HG02588 (cell line): Measurements from ENCODE around the gene DOCK2.
A peak's percentile ranks its signal among the peaks of the same experiment; 100 is the strongest.
"Not testable (repeated sequence)": the region's sequence is repeated elsewhere in the genome, so short reads cannot be mapped to it uniquely, and the experiment has no call there.

Experiments used
- ATAC-seq: cut with Tn5 transposase; IDR thresholded peaks from one replicate; pipeline ENCODE4 v1.9.1; 2021; ENCODE audit warnings: mild to moderate bottlenecking, moderate library complexity; ENCODE audit not compliant: unreplicated experiment

DOCK2 gene

DNA sequence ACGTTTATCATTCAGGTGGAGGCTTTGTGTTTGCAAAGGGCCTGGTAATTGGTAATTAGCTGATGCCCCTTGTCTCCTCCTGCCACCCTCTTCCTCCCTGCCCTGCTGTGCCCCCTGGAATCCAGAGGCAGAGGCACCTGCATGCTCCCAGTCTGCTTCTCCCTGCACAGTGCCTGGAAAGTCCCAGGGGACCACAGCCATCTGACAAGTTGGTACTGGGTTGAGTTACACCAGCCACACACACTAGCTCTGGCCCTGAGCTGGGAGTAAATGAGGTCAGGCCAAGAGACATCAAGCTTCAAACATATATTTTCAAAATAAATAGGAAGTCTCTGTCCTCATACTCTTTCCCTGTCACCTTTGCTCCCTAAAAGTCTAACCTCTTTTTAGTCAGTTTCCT lies 286.9 kb downstream of the DOCK2 start:
- ATAC-seq: peak; percentile 73

DNA sequence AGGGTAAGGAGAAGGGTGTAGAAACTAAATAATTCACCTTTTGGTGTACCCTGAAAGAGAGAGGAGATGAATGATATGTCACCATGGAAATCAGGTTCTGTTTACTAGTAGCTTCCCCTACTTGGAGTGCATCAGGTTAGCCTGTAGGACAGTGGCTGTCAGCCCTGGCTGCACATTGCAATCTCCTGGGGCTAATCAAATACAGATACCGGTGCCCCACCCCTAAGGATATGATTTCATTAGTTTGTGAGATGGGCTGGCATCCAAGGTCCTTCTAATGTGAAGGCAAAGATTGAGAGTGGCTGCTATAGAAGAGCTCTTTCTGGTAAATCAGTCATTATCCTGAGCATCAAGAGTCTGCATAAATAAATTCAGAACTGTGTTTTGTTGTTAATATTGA lies 296.1 kb downstream of the DOCK2 start:
- no peak for ATAC-seq

DNA sequence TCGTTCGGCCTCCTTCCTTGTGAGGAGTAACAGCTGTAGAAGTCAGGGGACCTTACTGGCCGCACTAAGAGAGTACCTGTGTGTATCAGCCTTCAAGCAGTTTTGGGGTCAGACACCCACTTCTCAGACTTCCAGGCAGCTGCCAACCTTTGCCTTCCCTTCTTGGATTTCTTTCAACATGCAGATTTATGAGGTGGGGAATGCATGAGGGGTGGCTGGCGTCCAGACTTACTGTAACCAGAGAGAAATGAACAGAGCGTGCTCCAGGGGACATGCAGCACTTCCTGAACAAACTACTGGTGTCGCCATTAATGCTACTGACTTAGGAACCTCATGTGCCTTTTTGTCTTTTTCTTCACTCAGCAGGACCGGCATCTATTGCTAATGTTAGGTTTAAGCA lies 296.5 kb downstream of the DOCK2 start:
- ATAC-seq: no peak

DNA sequence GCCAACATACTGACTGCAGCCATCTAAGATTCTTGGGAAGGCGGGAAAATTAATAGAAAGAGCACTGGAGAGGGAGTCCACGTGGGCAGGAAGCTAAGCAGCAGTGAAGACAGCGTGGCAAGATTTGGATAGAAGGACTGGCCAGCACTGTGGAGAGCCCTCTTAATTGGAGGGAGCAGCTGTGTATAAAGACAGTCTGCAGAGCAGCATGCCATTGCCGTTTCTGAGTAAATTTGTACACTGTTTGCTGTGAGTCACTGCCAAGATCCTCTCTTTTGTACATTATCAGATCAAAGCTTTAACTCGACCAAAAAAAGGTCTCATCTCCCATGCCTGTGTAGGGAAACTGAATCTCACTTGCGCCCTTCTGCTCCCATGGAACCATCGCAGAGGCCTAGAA lies 297.9 kb downstream of the DOCK2 start:
- ATAC-seq: no peak

DNA sequence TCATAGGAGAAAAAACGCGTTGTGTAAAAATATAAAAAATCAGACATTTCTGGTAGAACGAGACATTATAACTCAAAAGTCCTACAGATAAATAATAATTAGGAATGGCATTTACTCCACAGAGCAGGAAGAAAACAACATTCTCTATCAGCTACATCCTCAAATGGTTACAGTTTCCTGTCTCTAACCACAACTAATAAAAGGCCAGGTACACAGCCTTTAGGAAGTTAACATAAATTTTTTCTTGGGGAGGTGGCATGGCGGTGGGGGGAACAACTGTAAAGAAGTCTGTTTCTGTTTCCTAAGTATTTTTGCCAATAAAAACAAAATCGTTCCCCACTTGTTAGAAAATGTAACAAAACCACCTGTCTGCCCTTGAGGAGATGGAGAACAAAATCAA lies 298.7 kb downstream of the DOCK2 start:
- no peak for ATAC-seq

DNA sequence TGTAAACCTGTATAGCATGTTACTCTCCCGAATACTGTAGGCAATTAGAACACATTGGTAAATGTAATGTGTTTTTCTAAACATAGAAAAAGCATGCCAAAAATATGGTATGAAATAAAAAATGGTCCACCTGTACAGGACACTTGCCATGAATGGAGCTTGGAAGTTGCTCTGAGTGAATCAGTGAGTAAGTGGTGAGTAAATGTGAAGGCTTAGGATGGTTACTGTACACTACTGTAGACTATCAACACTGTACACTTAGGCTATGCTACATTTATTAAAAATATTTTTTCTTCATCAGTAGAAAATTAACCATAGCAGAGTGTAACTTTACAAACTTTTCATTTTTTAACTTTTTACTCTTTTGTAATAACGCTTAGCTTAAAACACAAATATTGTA lies 301.4 kb downstream of the DOCK2 start:
- ATAC-seq: no peak

DNA sequence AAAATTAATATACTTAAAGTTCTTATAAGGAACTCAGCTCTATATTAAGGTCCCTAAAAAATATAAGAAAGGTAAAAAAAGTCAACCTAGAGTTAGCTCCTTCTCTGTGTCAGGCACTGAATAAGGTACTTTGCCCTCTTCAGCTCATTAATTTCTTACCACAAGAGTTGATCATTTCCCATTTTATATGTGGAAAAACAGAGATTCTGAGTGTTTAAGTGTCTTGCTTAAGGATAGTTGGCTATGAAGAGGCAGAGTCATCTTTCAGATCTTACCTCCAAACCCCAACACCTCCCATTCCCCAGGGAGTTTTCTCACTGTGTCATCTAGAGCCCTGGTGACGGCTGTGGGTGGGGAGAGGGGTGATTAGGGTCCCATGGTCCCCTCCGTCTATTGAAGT lies 302.7 kb downstream of the DOCK2 start:
- ATAC-seq: no peak

DNA sequence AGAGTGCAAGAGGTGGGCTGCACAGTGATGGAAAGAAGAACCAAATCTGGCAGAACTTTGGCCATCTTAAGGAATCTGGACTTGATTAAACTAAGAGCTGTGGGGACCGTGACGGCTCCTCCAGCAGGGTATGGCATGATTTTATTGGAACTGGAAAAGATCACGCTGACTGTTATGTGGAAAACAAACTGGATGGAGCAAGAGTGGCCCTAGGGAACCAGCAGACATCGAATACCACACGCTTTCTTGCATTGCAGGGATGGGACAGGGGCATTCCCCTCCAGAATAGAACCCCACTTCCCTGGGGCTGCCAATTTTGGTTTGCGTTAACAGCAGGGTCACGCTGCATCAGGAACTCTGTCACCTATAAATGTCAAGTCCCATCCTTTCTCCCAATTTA lies 304.5 kb downstream of the DOCK2 start:
- ATAC-seq: no peak

DNA sequence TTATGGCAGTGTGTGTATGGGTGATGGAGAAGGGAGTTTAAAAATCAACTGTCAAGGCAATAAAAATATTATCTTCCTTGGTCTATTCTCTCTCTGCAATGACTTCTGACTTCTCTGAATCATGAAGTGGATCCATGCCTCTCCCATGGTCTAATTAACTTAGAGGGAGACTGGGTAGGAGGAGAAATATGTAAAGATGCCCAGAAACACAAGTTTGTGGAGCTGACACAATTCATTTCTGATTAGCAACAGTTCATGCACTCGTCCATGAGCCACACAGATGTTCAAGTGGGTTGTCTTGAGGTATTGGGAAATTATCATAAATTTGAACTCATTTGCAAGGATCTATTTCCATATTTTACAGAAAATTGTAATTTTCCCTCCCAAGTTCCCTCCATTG lies 305.1 kb downstream of the DOCK2 start:
- no peak for ATAC-seq

DNA sequence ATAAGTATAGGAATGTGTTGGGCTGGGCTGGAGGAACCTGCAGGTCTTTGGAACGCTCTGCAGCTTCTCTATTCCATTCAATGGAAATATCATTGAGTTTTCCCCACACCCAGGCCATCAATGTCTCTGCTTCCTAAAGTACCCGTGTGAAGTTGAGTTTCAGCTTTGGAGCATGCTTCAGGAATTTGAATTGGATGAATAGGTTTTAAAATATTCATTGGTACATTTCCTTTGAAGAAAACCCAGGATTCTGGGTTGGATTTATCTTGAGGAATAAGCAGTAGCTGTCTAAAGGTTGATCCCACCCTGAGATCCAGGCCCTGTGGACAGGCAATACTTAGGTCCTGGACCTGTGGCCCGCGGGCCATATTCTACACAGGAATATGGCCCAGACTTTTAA lies 306.0 kb downstream of the DOCK2 start:
- no peak for ATAC-seq

DNA sequence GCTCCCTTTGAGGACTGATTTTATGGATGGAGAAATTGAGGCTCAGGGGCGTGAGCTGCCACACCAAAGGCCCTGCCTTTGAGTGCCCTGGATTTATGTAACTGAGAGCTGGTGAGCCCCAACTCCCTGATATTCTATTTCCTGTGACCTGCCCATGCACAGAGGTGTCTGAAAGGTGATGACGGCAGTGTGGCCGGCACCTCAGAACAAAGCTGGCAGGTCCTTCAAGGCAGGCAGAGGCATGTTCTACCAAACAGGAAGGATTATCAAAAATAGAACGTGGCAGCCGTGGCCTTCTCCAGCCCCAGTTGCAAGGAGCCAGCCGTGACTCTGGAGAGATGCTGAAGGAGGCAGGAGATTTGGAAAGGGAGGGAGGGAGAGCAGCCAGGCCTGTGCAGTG lies 307.0 kb downstream of the DOCK2 start:
- no peak for ATAC-seq

DNA sequence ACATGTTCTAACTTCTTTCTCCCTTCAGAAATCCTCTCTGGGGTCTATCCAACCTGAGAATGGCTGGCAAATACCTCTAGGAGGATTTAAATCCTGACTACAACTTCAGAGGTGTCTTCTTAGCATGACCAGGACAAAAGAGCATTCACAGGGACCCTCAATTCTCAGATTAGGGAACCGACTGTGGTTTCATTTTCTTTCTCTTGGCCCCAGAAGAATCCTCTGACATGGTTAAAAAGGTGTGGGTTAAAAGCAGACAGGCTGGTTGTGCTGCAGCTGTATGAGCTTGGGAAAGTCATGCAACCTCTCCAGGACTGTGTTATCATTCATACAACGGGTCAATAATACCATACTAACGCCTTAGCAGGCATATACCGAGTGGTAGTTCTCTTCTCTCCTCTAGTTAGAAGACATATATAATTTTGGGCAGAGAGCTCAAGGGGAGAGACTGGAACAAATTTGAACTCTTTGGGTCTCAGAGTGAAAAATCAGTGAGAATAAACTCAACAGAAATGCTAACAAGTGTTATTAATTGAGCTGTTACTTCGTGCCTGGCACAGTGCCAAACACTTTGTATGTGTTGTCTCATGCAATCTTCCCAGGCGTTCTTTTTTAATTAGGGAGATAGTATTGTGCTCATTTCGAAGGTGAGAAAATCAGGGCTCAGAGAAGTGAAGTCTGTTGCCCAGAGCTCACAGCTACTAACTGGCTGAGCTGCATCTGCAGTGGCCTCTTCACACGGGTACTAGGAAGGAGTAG lies 308.0 kb downstream of the DOCK2 start:
- ATAC-seq: no peak

DNA sequence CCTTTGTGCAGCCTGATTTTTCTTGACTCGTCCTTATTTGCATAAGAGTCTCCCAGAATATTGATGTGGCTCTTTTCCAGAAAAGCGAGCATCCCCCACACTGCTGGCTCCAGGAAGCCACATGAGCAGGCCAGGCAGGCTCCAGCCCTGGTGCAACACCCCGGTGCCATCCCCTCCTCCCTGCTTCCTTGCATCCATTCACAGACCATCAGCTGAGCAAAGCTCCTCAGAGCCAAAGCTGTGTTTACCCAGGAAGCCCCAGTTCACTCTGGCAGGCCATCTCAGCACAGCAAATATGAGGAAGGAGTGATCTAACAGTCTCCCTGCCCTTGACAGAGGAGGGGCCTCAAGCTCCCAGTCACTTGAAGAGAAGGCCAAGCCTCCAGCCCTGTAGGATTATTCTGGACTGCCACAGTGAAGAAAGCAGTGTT lies 308.8 kb downstream of the DOCK2 start:
- no peak for ATAC-seq

DNA sequence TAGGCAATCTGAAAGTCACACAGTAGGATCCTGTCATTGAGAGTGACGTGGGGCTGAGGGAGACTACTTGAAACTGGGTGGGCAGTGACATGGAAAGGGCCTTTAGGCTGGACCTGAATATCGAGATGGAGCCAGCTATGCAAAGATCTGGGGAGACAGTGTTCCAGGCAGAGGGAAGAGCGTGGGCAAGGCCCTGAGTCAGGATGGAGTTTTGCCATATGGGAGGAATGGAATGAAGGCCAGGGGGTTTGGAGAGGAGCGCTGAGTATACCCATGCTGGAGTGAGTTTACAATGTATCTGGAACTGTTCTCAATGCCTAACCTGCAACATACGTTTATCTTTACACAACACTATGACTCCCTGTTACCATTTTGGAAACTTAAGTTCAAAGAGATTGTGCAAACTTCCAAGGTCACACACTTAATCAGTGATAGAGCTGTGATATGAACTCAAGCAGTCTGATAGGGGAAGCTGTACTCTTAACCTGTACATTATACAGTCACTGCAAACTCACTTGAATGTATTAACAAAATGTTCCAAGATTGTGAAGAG lies 309.7 kb downstream of the DOCK2 start:
- no peak for ATAC-seq

DNA sequence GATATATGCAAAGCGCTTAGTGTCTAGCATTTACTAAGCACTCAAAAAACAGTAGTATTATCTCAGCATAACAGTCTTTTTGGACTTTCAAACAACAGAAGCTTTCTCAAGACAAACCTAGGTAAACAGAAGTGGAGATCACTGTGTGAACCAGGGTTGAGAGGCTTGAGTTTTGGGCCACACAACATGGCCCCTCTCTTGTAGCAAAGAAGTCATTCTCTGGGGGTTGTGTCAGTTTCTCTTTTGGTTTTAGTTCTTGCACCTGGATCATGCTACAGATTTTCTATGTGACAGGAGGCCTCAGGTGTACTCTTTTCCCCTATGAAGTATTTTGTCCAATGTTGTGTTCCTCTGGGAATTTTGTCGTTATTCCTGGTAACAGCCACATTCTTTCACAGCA lies 313.3 kb downstream of the DOCK2 start:
- peak; percentile 47 for ATAC-seq

DNA sequence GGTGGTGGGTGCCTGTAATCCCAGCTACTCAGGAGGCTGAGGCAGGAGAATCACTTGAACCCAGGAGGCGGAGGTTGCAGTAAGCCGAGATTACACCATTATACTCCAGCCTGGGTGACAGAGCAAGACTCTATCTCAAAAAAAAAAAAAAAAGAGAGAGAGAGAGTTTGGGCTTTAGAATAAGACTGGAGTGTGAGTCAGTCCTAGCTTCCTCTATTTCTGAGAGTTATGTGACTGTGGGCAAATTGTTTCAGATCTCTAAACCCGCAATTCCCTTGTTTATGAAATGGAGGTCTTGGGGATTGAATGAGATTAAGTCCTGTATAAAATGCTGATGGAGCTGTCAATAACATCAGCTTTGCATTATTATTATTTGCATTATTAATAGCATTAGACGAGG lies 316.1 kb downstream of the DOCK2 start:
- not testable (repeated sequence) for ATAC-seq

DNA sequence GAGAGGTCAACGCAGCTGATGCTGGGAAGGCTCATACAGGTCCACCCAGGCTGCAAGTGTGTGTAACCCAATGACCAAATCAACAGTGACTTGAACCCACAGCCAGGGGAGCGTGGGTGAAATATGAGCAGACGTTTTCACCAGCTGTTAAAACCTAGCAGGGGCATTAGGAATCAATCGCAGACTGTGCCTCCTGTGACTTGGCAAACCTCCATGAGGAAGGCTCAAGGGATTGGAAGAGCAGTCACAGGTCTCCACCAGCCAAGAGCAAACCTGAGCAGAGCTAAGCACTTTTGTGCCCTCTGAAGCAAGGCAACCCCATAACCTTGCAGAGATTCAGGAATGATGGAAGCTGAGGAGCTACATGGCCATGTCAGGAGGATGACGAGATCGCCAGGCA lies 317.7 kb downstream of the DOCK2 start:
- no peak for ATAC-seq

DNA sequence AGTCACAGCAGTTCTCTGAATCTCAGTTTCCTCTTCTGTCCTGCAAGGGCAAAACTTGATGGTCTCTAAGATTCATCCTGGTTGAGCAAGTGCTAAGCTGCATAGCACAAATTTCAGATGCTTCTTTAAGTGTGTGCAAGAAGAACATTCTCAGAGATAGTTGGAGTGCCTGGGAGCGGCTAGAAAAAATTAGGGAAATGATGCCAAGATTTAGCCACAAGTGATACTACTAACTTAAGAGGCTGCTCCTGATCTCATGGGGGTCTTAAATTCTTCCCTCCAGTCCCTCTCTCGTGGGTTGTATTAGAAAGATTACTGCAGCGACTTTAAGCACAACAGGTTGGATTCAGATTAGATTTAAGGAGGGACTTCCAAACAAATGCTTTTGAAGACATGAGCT lies 319.1 kb downstream of the DOCK2 start:
- no peak for ATAC-seq

DNA sequence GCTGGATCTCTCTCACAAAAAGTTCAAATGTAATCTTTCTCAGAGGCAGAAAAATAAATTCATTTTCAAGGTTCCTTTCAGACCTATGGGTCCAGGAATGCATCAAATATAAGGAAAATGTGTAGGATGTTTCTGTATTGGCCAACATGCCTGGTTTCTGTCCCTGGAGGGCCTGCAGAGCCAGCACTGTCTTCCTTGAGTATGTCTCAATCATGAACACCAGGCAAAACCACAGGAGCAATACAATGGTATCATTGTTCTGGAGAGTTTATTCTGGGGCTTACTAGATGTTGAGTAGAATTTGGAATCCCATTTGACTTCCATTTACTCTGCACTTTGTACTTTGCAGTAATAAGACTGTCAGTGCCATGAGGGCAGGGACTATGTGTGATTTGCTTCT lies 319.7 kb downstream of the DOCK2 start:
- ATAC-seq: no peak

DNA sequence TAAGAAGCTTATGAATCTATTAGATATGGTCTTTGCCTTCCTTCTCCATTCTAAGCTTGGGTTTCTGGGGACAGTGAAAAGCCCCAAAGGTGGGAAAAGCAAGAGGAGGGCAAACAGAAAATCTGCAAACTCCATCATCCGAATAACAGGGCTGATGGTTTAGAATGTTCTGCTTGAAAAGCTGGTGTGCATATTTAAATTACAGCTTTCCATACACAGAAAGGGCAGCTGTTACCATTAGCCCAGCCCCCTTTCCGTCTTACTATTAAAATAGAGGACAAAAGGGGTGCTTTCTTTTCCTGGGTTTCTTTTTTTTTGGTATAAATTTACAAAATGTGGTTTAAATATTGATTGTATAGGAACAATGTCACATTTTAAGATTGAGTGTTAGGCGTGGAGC lies 321.2 kb downstream of the DOCK2 start:
- ATAC-seq: no peak

DNA sequence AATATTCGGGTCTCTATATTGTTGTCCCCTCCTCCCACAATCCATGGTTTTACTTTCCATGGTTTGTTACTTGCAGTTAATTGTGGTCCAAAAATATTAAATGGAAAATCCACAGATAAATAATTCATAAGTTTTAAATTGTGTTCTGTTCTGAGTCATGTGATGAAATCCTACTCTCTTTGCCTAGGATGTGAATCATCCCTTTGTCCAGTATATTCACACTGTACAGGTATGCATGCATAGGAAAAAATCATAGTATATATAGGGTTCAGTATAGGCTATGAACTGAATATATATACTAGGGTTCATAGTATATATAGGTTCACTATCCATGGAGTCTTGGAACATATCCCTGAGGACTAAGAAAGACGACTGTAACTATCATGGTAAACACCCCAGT lies 323.6 kb downstream of the DOCK2 start:
- no peak for ATAC-seq

DNA sequence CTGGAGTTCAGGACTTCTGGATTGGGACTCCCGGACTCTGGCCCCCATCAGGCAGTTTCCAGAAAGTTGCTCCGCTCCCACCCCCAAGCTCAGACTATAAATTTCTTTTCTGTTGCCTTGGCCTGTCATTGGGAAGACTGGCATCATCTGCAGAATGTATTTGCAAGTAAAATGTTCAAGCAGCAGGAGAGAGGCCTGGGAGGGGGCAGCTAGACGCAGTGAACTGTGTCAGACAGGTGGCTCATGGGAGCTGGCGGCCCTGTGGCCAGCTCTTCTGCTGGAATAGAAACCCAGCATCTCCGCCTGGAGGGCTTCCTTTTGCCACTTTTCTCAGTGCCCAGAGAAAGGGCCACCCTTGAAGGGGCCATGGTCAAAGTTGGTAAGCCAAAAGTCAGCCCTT lies 327.2 kb downstream of the DOCK2 start:
- no peak for ATAC-seq

DNA sequence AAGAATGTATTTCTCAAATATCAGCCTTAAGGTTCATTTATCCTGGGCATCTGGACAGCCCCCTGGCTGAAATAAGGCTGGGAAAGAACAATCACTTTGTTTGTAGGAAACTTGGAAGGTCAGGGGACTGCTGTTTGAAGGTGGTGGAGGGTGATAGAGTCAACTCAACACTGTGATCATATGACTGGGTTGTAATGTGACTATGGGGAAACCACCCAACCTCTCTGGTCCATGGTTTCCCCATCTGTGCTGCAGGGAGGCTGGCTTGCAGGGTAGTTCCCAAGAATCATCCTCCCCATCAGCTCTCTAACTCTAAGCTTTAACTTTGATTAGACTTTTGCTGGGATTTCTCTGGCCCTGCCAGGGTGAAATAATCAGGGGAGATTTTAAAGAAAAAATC lies 333.3 kb downstream of the DOCK2 start:
- ATAC-seq: peak; percentile 88
